ENCODE data around the gene CLDN9. TPM values are rescaled to one million over a fixed set of nuclear protein-coding genes. Genes with fewer than 3 reads are reported as not detected.

The CLDN9 gene
- total RNA-seq, 1 donor from 2014 or later: 0.48 TPM

DNA sequence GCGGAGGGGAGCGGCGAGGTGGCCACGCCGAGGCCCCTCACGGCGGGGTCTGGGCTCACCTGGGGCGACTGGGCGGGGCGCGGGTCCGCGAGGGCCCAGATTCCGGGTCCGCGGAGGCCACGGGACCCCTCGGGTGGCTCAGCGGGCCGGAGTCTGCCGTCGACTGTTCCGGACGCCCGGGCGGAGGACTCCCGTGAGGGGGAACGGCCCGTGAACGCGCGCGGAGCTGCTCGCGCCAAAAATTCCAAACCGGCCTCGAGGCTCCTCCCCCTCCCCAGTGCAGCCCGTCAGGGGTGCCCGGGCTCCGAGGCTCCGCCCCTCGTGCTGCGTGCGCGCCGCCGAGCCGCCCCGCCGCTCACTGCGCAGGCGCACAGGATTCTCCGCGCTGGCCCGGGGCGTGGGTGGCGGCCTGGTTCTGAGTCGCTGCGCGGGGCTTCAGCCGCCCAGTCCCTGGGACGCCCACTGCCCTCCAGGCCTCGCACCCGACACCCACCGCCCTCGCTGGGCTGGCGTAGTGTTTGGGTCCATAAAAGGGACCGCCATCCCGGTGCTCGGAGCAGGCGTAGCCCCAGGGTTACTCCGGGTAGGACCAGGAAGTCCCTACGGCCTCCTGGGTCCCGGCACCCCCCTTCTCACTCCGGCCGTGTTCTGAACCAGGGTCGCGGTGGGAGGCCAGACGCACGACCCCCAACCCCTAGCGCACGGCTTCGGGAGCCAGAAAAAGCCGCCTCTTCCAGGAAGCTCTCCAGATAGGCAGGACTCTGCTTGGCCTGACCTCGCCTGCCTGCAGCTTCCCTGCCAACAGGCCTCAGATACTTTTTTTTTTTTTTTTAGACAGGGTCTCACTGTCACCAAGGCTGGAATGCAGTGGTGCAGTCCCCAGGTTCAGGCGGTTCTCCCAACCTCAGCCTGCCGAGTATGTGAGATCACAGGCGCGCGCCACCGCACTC lies 32.2 kb upstream of the CLDN9 start, which contains the start of gene PKMYT1:
TSS of gene PKMYT1 (minus strand) at position 220 of the 950 bp plus-strand sequence. CDS start 789 bp downstream, outside the sequence.
- FAIRE-seq (no peak), DNase-seq (ENCODE audit: low read depth) (peak; percentile 41)
- Histone ChIP-seq H3K79me2 (ENCODE audit: insufficient read depth, low read length) (peaks cover 6% of the 10 kb centered on the region), H3K4me1 (ENCODE audit: insufficient read depth, low read length) (peaks cover 17% of the 10 kb centered on the region), H3K4me2 (ENCODE audit: low read length) (peak within 1 kb of the TSS; percentile 97), H3K27ac (ENCODE audit: low read depth, low read length) (peak within 1 kb of the TSS; percentile 77), H3K9me3 (ENCODE audit: insufficient read depth, low read depth, low read length) (no peaks in the 10 kb centered on the region), H2AFZ (ENCODE audit: low read depth, low read length) (peak within 1 kb of the TSS; percentile 97), H4K20me1 (ENCODE audit: insufficient read depth, low read length) (no peaks in the 10 kb centered on the region), H3K9ac (ENCODE audit: low read length) (peak within 1 kb of the TSS; percentile 92), H3K4me3 (ENCODE audit: insufficient read depth, low read depth, low read length) (peak within 1 kb of the TSS; percentile 68), H3K27me3 (ENCODE audit: insufficient read depth, low read length) (no peaks in the 10 kb centered on the region), H3K36me3 (ENCODE audit: insufficient read depth, low read length) (no peaks in the 10 kb centered on the region)
- H3K4me3 Mint-ChIP-seq (ENCODE audit: unreplicated experiment): peak within 1 kb of the TSS; percentile 83
- peaks cover 3% of the 10 kb centered on the region for H3K4me1 Mint-ChIP-seq (ENCODE audit: low read depth, unreplicated experiment)
- no peak for TF ChIP-seq EZH2 (IDR thresholded peaks at IDR 0.05; ENCODE audit: insufficient read depth, low read length)
- TF ChIP-seq, protein P1, sequence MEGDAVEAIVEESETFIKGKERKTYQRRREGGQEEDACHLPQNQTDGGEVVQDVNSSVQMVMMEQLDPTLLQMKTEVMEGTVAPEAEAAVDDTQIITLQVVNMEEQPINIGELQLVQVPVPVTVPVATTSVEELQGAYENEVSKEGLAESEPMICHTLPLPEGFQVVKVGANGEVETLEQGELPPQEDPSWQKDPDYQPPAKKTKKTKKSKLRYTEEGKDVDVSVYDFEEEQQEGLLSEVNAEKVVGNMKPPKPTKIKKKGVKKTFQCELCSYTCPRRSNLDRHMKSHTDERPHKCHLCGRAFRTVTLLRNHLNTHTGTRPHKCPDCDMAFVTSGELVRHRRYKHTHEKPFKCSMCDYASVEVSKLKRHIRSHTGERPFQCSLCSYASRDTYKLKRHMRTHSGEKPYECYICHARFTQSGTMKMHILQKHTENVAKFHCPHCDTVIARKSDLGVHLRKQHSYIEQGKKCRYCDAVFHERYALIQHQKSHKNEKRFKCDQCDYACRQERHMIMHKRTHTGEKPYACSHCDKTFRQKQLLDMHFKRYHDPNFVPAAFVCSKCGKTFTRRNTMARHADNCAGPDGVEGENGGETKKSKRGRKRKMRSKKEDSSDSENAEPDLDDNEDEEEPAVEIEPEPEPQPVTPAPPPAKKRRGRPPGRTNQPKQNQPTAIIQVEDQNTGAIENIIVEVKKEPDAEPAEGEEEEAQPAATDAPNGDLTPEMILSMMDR (IDR thresholded peaks at IDR 0.05; ENCODE audit: insufficient read depth, low read depth, low read length): no peak
- H3K27ac Mint-ChIP-seq (ENCODE audit: unreplicated experiment): peak within 1 kb of the TSS; percentile 72
- H3K36me3 Mint-ChIP-seq (ENCODE audit: low read depth, unreplicated experiment): no peaks in the 10 kb centered on the region
- H3K9me3 Mint-ChIP-seq (ENCODE audit: unreplicated experiment): no peaks in the 10 kb centered on the region
- peaks cover 10% of the 10 kb centered on the region for H3K27me3 Mint-ChIP-seq (ENCODE audit: low read depth, unreplicated experiment)

DNA sequence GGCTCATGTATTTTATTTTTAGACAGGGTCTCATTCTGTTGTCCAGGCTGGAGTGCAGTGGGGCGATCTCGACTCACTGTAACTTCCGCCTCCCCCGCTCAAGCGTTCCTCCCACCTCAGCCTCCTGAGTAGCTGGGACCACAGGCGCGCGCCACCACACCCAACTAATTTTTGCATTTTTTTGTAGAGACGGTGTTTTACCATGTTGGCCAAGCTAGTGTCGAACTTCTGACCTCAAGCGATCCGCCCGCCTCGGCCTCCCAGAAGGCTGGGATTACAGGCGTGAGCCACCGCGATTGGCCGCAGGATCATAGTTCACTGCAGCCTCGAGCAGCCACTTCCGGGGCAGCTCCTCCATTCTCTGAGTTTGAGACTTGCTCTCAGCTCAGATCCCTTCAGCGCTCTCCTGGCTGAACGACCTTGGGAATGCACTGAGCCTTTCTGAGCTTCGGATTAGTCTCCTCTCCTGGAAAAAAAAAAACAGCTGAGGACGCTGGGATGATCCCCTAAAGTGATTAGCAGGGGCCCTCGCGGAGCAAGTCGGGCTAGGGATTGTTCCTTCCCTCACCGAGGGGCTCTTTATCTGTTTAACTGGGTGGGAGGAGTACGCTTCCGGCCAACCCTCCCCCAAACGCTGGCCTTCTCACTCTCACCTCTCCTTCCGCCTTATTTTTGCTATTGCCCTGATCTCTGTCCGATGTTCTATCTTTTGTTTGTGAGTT lies 31.4 kb upstream of the CLDN9 start:
- Mint-ChIP-seq H3K36me3 (ENCODE audit: low read depth, unreplicated experiment) (no peaks in the 10 kb centered on the region), H3K27ac (ENCODE audit: unreplicated experiment) (peak overlapping the region; percentile 72), H3K4me1 (ENCODE audit: low read depth, unreplicated experiment) (peaks cover 3% of the 10 kb centered on the region), H3K9me3 (ENCODE audit: unreplicated experiment) (no peaks in the 10 kb centered on the region), H3K27me3 (ENCODE audit: low read depth, unreplicated experiment) (peaks cover 12% of the 10 kb centered on the region), H3K4me3 (ENCODE audit: unreplicated experiment) (peak overlapping the region; percentile 83)
- Histone ChIP-seq H3K4me1 (ENCODE audit: insufficient read depth, low read length) (peaks cover 17% of the 10 kb centered on the region), H4K20me1 (ENCODE audit: insufficient read depth, low read length) (no peaks in the 10 kb centered on the region), H3K4me3 (ENCODE audit: insufficient read depth, low read depth, low read length) (peak overlapping the region; percentile 68), H3K9me3 (ENCODE audit: insufficient read depth, low read depth, low read length) (no peaks in the 10 kb centered on the region), H3K79me2 (ENCODE audit: insufficient read depth, low read length) (peaks cover 6% of the 10 kb centered on the region), H3K27me3 (ENCODE audit: insufficient read depth, low read length) (no peaks in the 10 kb centered on the region), H3K27ac (ENCODE audit: low read depth, low read length) (no peak overlapping the region), H3K9ac (ENCODE audit: low read length) (peak overlapping the region; percentile 92), H3K36me3 (ENCODE audit: insufficient read depth, low read length) (no peaks in the 10 kb centered on the region), H2AFZ (ENCODE audit: low read depth, low read length) (no peak overlapping the region), H3K4me2 (ENCODE audit: low read length) (peak overlapping the region; percentile 97)
- TF ChIP-seq, protein P1 (IDR thresholded peaks at IDR 0.05; ENCODE audit: insufficient read depth, low read depth, low read length): no peak
- no peak for FAIRE-seq
- no peak for DNase-seq (ENCODE audit: low read depth)

All from astrocyte (in vitro differentiated cells and primary cell).